Hepatocyte (in vitro differentiated cells): ENCODE data around the gene PAF1. TPM values are rescaled to one million over a fixed set of nuclear protein-coding genes. Genes with fewer than 3 reads are reported as not detected.

Experiments used
- DNase-seq: peaks from one replicate; pipeline ENCODE4 v3.0.0-alpha.2; 2016; ENCODE audit warnings: low spot score
- H2AFZ ChIP-seq: fragments of 200-600 bp; sonication (generic); 2 replicates; pipeline ENCODE4 v1.6.0; 2016; ENCODE audit warnings: antibody characterized with exemption, mild to moderate bottlenecking
- H3K27ac ChIP-seq: fragments of 200-600 bp; sonication (generic); 2 replicates; pipeline ENCODE4 v1.5.1; 2016; ENCODE audit warnings: mild to moderate bottlenecking
- H3K27me3 ChIP-seq: fragments of 200-600 bp; sonication (generic); 2 replicates; pipeline ENCODE4 v1.6.1; 2016
- H3K36me3 ChIP-seq: fragments of 200-600 bp; sonication (generic); replicated peaks from 2 replicates; pipeline ENCODE4 v1.5.1; 2016; ENCODE audit warnings: low read depth; ENCODE audit not compliant: insufficient read depth
- H3K4me1 ChIP-seq: fragments of 200-600 bp; sonication (generic); 2 replicates; pipeline ENCODE4 v1.5.1; 2016; ENCODE audit warnings: mild to moderate bottlenecking, moderate library complexity; ENCODE audit not compliant: insufficient read depth
- H3K4me2 ChIP-seq: fragments of 200-600 bp; sonication (generic); 2 replicates; pipeline ENCODE4 v1.6.0; 2016
- H3K4me3 ChIP-seq: fragments of 200-600 bp; sonication (generic); 2 replicates; pipeline ENCODE4 v1.5.1; 2016; ENCODE audit warnings: mild to moderate bottlenecking
- H3K79me2 ChIP-seq: fragments of 200-600 bp; sonication (generic); 2 replicates; pipeline ENCODE4 v1.6.0; 2017; ENCODE audit warnings: mild to moderate bottlenecking
- H3K9me2 ChIP-seq: fragments of 200-600 bp; sonication (generic); replicated peaks from 2 replicates; pipeline ENCODE4 v1.6.0; 2017; ENCODE audit warnings: mild to moderate bottlenecking; ENCODE audit not compliant: insufficient read depth
- H3K9me3 ChIP-seq: fragments of 200-600 bp; sonication (generic); 2 replicates; pipeline ENCODE4 v1.5.1; 2016; ENCODE audit warnings: low read depth, mild to moderate bottlenecking
- H4K20me1 ChIP-seq: fragments of 200-600 bp; sonication (generic); 2 replicates; pipeline ENCODE4 v1.6.0; 2016; ENCODE audit warnings: mild to moderate bottlenecking; ENCODE audit not compliant: insufficient read depth, poor library complexity, severe bottlenecking
- EZH2 ChIP-seq: fragments of 200-600 bp; sonication (generic); IDR thresholded peaks from 2 replicates; pipeline ENCODE4 v1.6.1; 2016; ENCODE audit warnings: antibody characterized with exemption, mild to moderate bottlenecking, borderline replicate concordance
- EZH2phosphoT487 ChIP-seq: fragments of 200-600 bp; sonication (generic); IDR thresholded peaks from one replicate; pipeline ENCODE4 v1.6.1; 2018; ENCODE audit warnings: antibody characterized with exemption, mild to moderate bottlenecking, low read depth, moderate library complexity; ENCODE audit not compliant: unreplicated experiment, severe bottlenecking
- WGBS: methylation state at CpG from one replicate; pipeline ENCODE4 v1.1.6; 2016; ENCODE audit warnings: low lambda C conversion rate; ENCODE audit errors: missing lambda C conversion rate; 5-methylcytosine and 5-hydroxymethylcytosine counted together
- polyA plus RNA-seq: library from polyadenylated mRNA; unstranded; fragments of >200 nt; fragmentation: Nextera tagmentation; extraction: Ambion mirVana; gene quantifications from 2 replicates; pipeline ENCODE4 v1.2.1, GENCODE V29; 2016
- total RNA-seq: library from RNA; depleted of rRNA; stranded (reverse); fragments of >200 nt; gene quantifications from 2 replicates; pipeline ENCODE4 v1.2.3, GENCODE V29; 2014
- TF ChIP-seq, protein P1 (sequence below): fragments of 200-600 bp; sonication (generic); IDR thresholded peaks from 2 replicates; pipeline ENCODE4 v1.5.1; 2016; ENCODE audit warnings: antibody characterized with exemption, mild to moderate bottlenecking; ENCODE audit not compliant: poor library complexity

Gene PAF1
- total and polyA plus RNA-seq, 2 experiments from 2014 or later: 30.4 to 54.4 TPM

DNA sequence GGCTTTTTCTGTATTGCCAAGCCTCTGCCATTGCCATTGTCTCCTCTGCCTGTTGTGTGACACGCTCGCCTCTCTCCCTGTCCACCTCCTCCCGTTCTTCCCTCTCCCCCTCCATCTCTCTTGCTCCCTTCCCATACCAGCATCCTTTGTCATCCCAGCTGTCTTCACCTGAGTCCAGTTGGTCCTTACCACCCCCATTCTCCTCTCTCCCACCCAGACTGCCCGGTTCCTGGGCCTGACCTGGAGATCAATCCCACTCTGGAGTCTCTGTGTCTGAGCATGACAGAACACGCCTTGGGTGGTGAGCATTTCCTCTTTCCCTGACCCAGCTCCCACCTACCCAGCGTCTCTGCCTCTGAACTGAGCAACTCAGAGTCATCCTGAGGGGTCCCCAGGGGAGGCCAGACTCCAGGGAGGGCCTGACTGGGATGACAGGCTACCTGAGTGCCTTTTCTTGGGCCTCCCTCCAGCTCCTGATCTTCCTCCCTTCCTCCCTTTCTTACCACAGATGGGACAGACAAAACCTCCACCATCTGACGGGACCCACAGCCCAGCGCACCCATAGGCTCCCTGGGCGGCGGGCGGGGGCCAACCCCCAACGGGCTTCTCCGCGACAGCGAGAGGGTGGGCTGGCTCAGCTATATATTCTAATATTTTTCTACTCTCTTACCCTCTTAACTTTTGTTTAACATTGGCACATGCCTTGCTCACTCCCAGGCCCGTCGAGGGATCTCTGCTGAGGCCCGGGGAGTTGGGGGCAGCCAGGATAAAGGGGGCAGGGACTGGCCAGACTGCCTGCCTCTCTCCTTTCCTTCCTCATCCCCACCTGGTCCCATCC lies 7.7 kb downstream of the PAF1 start:
- no peaks in the 10 kb centered on the region for H4K20me1 ChIP-seq
- WGBS: 96% methylated on average over 16 of the region's 18 CpGs
- no peaks in the 10 kb centered on the region for H3K9me2 ChIP-seq
- no peaks in the 10 kb centered on the region for H3K9me3 ChIP-seq
- H3K27ac ChIP-seq: no peak overlapping the region
- H3K4me1 ChIP-seq: no peaks in the 10 kb centered on the region
- H3K36me3 ChIP-seq: no peaks in the 10 kb centered on the region
- H3K79me2 ChIP-seq: no peaks in the 10 kb centered on the region
- DNase-seq: no peak
- H2AFZ ChIP-seq: no peak overlapping the region
- TF ChIP-seq EZH2 (no peak), EZH2phosphoT487 (no peak)
- TF ChIP-seq, protein P1, sequence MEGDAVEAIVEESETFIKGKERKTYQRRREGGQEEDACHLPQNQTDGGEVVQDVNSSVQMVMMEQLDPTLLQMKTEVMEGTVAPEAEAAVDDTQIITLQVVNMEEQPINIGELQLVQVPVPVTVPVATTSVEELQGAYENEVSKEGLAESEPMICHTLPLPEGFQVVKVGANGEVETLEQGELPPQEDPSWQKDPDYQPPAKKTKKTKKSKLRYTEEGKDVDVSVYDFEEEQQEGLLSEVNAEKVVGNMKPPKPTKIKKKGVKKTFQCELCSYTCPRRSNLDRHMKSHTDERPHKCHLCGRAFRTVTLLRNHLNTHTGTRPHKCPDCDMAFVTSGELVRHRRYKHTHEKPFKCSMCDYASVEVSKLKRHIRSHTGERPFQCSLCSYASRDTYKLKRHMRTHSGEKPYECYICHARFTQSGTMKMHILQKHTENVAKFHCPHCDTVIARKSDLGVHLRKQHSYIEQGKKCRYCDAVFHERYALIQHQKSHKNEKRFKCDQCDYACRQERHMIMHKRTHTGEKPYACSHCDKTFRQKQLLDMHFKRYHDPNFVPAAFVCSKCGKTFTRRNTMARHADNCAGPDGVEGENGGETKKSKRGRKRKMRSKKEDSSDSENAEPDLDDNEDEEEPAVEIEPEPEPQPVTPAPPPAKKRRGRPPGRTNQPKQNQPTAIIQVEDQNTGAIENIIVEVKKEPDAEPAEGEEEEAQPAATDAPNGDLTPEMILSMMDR: no peak
- no peak overlapping the region for H3K4me2 ChIP-seq
- no peak overlapping the region for H3K4me3 ChIP-seq
- no peaks in the 10 kb centered on the region for H3K27me3 ChIP-seq

- no peak overlapping the region for H3K4me3 ChIP-seq
- TF ChIP-seq EZH2phosphoT487 (no peak), EZH2 (no peak)
- TF ChIP-seq, protein P1: no peak
- H2AFZ ChIP-seq: no peak overlapping the region
- no peaks in the 10 kb centered on the region for H3K79me2 ChIP-seq
- H3K36me3 ChIP-seq: no peaks in the 10 kb centered on the region
- H3K4me1 ChIP-seq: no peaks in the 10 kb centered on the region
- no peak overlapping the region for H3K4me2 ChIP-seq
- no peaks in the 10 kb centered on the region for H3K9me2 ChIP-seq
- WGBS: 84% methylated on average over 10 of the region's 10 CpGs
- DNase-seq: no peak
- no peak overlapping the region for H3K27ac ChIP-seq
- no peaks in the 10 kb centered on the region for H3K27me3 ChIP-seq
- no peaks in the 10 kb centered on the region for H4K20me1 ChIP-seq
- no peaks in the 10 kb centered on the region for H3K9me3 ChIP-seq
Measured at GRCh38 chr19:39381910-39382611, 8.8 kb downstream of the PAF1 start.

- H3K36me3 ChIP-seq: no peaks in the 10 kb centered on the region
- no peaks in the 10 kb centered on the region for H3K4me1 ChIP-seq
- no peaks in the 10 kb centered on the region for H3K9me3 ChIP-seq
- 96% methylated on average over 13 of the region's 17 CpGs for WGBS
- H4K20me1 ChIP-seq: no peaks in the 10 kb centered on the region
- no peaks in the 10 kb centered on the region for H3K9me2 ChIP-seq
- H3K4me2 ChIP-seq: no peak overlapping the region
- DNase-seq: no peak
- no peak overlapping the region for H3K27ac ChIP-seq
- H3K27me3 ChIP-seq: no peaks in the 10 kb centered on the region
- H3K79me2 ChIP-seq: no peaks in the 10 kb centered on the region
- no peak overlapping the region for H2AFZ ChIP-seq
- no peak overlapping the region for H3K4me3 ChIP-seq
- TF ChIP-seq EZH2 (no peak), EZH2phosphoT487 (no peak)
- TF ChIP-seq, protein P1: no peak
Measured at GRCh38 chr19:39380521-39381502, 10.1 kb downstream of the PAF1 start.
